AG04449 (cell line): ENCODE measurements around the gene MPV17.
"Not testable (repeated sequence)": the region's sequence is repeated elsewhere in the genome, so short reads cannot be mapped to it uniquely, and the experiment has no call there.

ENCODE experiments used
- CTCF ChIA-PET: fragments of 350-600 bp; formaldehyde crosslinking; extraction: SDS; loops from one replicate; lab custom pipeline; 2021; ENCODE audit warnings: antibody characterized with exemption; lab: Yijun Ruan, JAX
- POLR2A ChIA-PET: fragments of 400-600, 350-600 bp; formaldehyde crosslinking; extraction: SDS; loops from one replicate; lab custom pipeline; 2020; ENCODE audit warnings: antibody characterized with exemption, inconsistent platforms; lab: Yijun Ruan, JAX
- DNase-seq: peaks from one replicate; pipeline ENCODE4 v3.0.0-alpha.2; 2010; ENCODE audit warnings: low read depth, low spot score
- H3K4me3 ChIP-seq: 2 replicates; pipeline ENCODE4 v1.5.1; 2011; ENCODE audit warnings: low read depth, mild to moderate bottlenecking, control low read depth, low read length
- TF ChIP-seq, protein P1 (sequence below): IDR thresholded peaks from one replicate; pipeline ENCODE4 v1.5.1; 2011; ENCODE audit warnings: mild to moderate bottlenecking, moderate library complexity, low read length, control low read depth, inconsistent platforms; ENCODE audit not compliant: insufficient read depth; ENCODE audit errors: missing control alignments

Gene MPV17

GRCh38 chr2:27303093-27304025 lies 19.5 kb downstream of the MPV17 start:
- no peak overlapping the region for H3K4me3 ChIP-seq
- POLR2A ChIA-PET = interaction anchor here (0.6 to 1.0 kb wide), 2 partner anchors 10 to 38 kb away, joined by 3 read pairs; no protein-coding TSS in a partner anchor
- CTCF ChIA-PET = interaction anchor here (0.6 to 8.1 kb wide), 53 partner anchors 10 to 379 kb away, joined by 3 to 155 read pairs (median 5); partner anchors contain the start of genes ABHD1, ATRAID, KHK and MPV17
- no peak for DNase-seq
- TF ChIP-seq, protein P1, sequence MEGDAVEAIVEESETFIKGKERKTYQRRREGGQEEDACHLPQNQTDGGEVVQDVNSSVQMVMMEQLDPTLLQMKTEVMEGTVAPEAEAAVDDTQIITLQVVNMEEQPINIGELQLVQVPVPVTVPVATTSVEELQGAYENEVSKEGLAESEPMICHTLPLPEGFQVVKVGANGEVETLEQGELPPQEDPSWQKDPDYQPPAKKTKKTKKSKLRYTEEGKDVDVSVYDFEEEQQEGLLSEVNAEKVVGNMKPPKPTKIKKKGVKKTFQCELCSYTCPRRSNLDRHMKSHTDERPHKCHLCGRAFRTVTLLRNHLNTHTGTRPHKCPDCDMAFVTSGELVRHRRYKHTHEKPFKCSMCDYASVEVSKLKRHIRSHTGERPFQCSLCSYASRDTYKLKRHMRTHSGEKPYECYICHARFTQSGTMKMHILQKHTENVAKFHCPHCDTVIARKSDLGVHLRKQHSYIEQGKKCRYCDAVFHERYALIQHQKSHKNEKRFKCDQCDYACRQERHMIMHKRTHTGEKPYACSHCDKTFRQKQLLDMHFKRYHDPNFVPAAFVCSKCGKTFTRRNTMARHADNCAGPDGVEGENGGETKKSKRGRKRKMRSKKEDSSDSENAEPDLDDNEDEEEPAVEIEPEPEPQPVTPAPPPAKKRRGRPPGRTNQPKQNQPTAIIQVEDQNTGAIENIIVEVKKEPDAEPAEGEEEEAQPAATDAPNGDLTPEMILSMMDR = peak; percentile 65

GRCh38 chr2:27300606-27301005 lies 22.3 kb downstream of the MPV17 start:
- CTCF ChIA-PET = interaction anchor here (0.9 to 8.1 kb wide), 11 partner anchors 9 to 215 kb away, joined by 3 to 155 read pairs (median 5); partner anchors contain the start of genes MPV17, SLC30A3 and TRIM54
- POLR2A ChIA-PET, H3K4me3 ChIP-seq, DNase-seq: not testable (repeated sequence)

GRCh38 chr2:27298391-27299080 lies 24.4 kb downstream of the MPV17 start:
- TF ChIP-seq, protein P1 = no peak
- POLR2A ChIA-PET = no interaction called here
- no peak overlapping the region for H3K4me3 ChIP-seq
- DNase-seq = no peak
- CTCF ChIA-PET = interaction anchor here (0.7 to 8.1 kb wide), 5 partner anchors 6 to 200 kb away, joined by 3 to 155 read pairs (median 104); partner anchors contain the start of gene TRIM54

GRCh38 chr2:27297195-27297594 lies 25.7 kb downstream of the MPV17 start:
- H3K4me3 ChIP-seq = no peak overlapping the region
- no peak for DNase-seq
- ChIA-PET CTCF (interaction anchor here (1.2 to 7.1 kb wide), 3 partner anchors 13 to 18 kb away, joined by 3 to 116 read pairs (median 7); partner anchors contain the start of gene TRIM54), POLR2A (no interaction called here)
- TF ChIP-seq, protein P1 = no peak

- ChIA-PET POLR2A (no interaction called here), CTCF (interaction anchor here (1.0 to 2.0 kb wide), 2 partner anchors 12 to 17 kb away, joined by 4 to 7 read pairs; no protein-coding TSS in a partner anchor)
- TF ChIP-seq, protein P1 = no peak
- H3K4me3 ChIP-seq = no peak overlapping the region
- no peak for DNase-seq
Observed at GRCh38 chr2:27296481-27296880, 26.4 kb downstream of the MPV17 start.

DNA sequence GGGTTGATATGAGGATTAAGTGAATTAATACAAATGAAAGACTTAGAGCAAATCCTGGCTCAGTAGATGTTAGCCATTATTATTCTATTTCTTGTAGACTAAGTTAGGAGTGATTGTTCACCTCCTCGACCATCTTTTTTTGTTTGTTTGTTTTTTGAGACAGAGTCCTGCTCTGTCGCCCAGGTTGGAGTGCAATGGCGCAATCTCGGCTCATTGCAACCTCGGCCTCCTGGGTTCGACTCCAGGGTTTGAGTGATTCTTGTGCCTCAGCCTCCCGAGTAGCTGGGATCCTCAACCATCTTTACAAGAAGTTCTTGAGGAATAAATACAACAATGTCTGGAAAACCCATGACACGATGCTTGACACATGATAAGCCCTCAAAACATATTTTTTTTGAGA lies 28.0 kb downstream of the MPV17 start:
- CTCF ChIA-PET = interaction anchor here (1.0 to 7.7 kb wide), 4 partner anchors 8 to 216 kb away, joined by 4 to 104 read pairs (median 52); partner anchors contain the start of genes EMILIN1 and TRIM54
- POLR2A ChIA-PET = no interaction called here

More for the DNA sequence above, 28.0 kb downstream of the MPV17 start:
- DNase-seq = no peak
- H3K4me3 ChIP-seq = no peak overlapping the region
- TF ChIP-seq, protein P1 = no peak
